Measurements from ENCODE around the gene ADK. TPM values are rescaled to one million over a fixed set of nuclear protein-coding genes. Genes with fewer than 3 reads are reported as not detected.

ADK gene
- total and polyA plus RNA-seq, 2 experiments from 2014 or later: 46.7 to 53.7 TPM

DNA sequence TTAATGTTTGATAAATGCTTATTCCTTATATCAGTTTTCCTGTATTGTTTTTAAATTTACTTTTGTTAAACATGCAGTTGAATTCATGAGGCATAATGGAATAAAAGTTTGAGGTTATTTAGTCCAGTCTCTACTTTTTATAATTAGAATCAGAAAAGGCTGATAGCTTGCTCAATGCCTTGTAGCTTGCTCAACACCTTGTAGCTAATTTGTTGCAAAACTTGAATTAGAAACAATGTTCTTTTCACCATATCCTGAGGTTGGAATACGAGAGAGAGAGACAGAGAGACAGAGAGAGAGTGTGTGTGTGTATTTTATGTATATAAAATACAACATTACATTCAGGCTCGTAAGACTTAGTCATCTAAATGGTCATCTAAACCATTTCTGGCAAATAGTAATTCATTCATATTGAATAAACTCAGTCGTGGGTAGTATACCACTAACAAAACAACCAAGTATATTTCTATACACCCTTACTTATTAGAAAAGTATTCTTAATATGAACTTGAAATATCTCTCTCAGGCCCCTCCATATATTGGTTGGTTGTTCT lies 243.5 kb downstream of the ADK start:
- Histone ChIP-seq H4K20me1 (ENCODE audit: insufficient read depth, poor library complexity, severe bottlenecking) (no peaks in the 10 kb centered on the region), H3K4me3 (no peak overlapping the region), H3K9me2 (replicated peaks; ENCODE audit: insufficient read depth) (no peaks in the 10 kb centered on the region), H3K9me3 (ENCODE audit: low read depth) (no peaks in the 10 kb centered on the region), H3K36me3 (replicated peaks; ENCODE audit: insufficient read depth, low read depth) (no peaks in the 10 kb centered on the region), H3K27ac (no peak overlapping the region), H3K4me1 (ENCODE audit: insufficient read depth) (no peaks in the 10 kb centered on the region), H3K4me2 (no peak overlapping the region), H3K79me2 (no peaks in the 10 kb centered on the region), H2AFZ (no peak overlapping the region), H3K27me3 (no peaks in the 10 kb centered on the region)
- WGBS (ENCODE audit: low lambda C conversion rate, missing lambda C conversion rate): 94% methylated on average over 3 of the region's 3 CpGs
- no peak for DNase-seq (ENCODE audit: low spot score)
- TF ChIP-seq EZH2 (IDR thresholded peaks at IDR 0.05; ENCODE audit: borderline replicate concordance): no peak
- TF ChIP-seq, protein P1, sequence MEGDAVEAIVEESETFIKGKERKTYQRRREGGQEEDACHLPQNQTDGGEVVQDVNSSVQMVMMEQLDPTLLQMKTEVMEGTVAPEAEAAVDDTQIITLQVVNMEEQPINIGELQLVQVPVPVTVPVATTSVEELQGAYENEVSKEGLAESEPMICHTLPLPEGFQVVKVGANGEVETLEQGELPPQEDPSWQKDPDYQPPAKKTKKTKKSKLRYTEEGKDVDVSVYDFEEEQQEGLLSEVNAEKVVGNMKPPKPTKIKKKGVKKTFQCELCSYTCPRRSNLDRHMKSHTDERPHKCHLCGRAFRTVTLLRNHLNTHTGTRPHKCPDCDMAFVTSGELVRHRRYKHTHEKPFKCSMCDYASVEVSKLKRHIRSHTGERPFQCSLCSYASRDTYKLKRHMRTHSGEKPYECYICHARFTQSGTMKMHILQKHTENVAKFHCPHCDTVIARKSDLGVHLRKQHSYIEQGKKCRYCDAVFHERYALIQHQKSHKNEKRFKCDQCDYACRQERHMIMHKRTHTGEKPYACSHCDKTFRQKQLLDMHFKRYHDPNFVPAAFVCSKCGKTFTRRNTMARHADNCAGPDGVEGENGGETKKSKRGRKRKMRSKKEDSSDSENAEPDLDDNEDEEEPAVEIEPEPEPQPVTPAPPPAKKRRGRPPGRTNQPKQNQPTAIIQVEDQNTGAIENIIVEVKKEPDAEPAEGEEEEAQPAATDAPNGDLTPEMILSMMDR (IDR thresholded peaks at IDR 0.05; ENCODE audit: poor library complexity): no peak

DNA sequence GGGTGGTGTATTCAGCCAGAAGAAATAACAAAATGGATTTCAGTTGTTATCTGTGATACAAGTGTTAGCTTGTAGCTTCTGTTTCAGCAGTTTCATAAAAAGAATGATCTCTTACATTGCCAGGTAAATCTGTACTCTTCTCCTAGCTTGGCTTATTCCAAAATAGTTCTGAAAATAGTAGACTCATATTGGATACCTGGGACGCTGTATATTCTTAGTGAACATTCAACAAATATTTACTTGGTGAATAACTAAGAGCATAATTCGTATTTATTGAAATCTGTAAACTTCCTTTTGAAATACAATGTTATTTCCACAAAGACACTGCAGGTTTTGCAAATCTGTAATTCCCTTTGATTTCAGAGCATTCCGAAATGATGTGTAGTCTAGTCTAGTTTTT lies 249.2 kb downstream of the ADK start:
- Histone ChIP-seq H3K4me1 (ENCODE audit: insufficient read depth) (no peaks in the 10 kb centered on the region), H3K4me3 (no peak overlapping the region), H4K20me1 (ENCODE audit: insufficient read depth, poor library complexity, severe bottlenecking) (no peaks in the 10 kb centered on the region), H3K27ac (no peak overlapping the region), H3K4me2 (no peak overlapping the region), H3K9me2 (replicated peaks; ENCODE audit: insufficient read depth) (no peaks in the 10 kb centered on the region), H3K79me2 (no peaks in the 10 kb centered on the region), H3K27me3 (no peaks in the 10 kb centered on the region), H3K36me3 (replicated peaks; ENCODE audit: insufficient read depth, low read depth) (no peaks in the 10 kb centered on the region), H2AFZ (no peak overlapping the region), H3K9me3 (ENCODE audit: low read depth) (no peaks in the 10 kb centered on the region)
- TF ChIP-seq, protein P1 (IDR thresholded peaks at IDR 0.05; ENCODE audit: poor library complexity): no peak
- TF ChIP-seq EZH2 (IDR thresholded peaks at IDR 0.05; ENCODE audit: borderline replicate concordance): no peak
- no peak for TF ChIP-seq EZH2phosphoT487 (IDR thresholded peaks at IDR 0.05; ENCODE audit: low read depth, severe bottlenecking, unreplicated experiment)
- DNase-seq (ENCODE audit: low spot score): no peak
- WGBS (ENCODE audit: low lambda C conversion rate, missing lambda C conversion rate): 97% methylated on average over 3 of the region's 3 CpGs

DNA sequence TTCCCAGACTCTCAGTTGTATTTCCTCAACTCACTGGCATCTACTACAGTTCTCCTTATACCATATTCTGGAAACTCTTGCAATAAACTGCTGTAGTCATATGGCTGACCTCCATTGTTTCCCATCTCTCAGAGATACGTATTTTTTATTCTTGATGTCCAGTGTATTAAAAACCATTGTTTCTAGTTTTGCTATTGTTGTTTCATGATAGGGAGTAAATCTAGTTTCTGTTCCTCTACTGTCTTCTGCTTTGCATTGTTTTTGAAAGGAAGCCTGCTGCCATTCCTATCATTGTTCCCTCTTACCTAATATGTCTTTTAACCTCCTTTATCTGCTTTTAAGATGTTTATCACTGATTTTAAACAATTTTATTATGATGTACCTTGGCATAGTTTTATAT lies 255.0 kb downstream of the ADK start:
- Histone ChIP-seq H2AFZ (no peak overlapping the region), H3K9me3 (ENCODE audit: low read depth) (no peaks in the 10 kb centered on the region), H3K27me3 (no peaks in the 10 kb centered on the region), H3K79me2 (no peaks in the 10 kb centered on the region), H4K20me1 (ENCODE audit: insufficient read depth, poor library complexity, severe bottlenecking) (no peaks in the 10 kb centered on the region), H3K9me2 (replicated peaks; ENCODE audit: insufficient read depth) (no peaks in the 10 kb centered on the region), H3K27ac (no peak overlapping the region), H3K4me2 (no peak overlapping the region), H3K4me3 (no peak overlapping the region), H3K4me1 (ENCODE audit: insufficient read depth) (no peaks in the 10 kb centered on the region), H3K36me3 (replicated peaks; ENCODE audit: insufficient read depth, low read depth) (peaks cover 2% of the 10 kb centered on the region)
- TF ChIP-seq EZH2 (IDR thresholded peaks at IDR 0.05; ENCODE audit: borderline replicate concordance) (no peak), EZH2phosphoT487 (IDR thresholded peaks at IDR 0.05; ENCODE audit: low read depth, severe bottlenecking, unreplicated experiment) (no peak)
- TF ChIP-seq, protein P1 (IDR thresholded peaks at IDR 0.05; ENCODE audit: poor library complexity): no peak
- DNase-seq (ENCODE audit: low spot score): no peak
- 96% methylated on average over 1 of the region's 1 CpG for WGBS (ENCODE audit: low lambda C conversion rate, missing lambda C conversion rate)
